HG03442 (cell line): ENCODE measurements around the gene GPHN.

Experiments
- ATAC-seq: cut with Tn5 transposase; IDR thresholded peaks from one replicate; pipeline ENCODE4 v1.9.1; 2021; ENCODE audit warnings: mild to moderate bottlenecking, moderate library complexity; ENCODE audit not compliant: unreplicated experiment

Gene GPHN

GRCh38 chr14:66507722-66508546 lies at the start of gene GPHN:
Gene GPHN, plus strand, starts transcription at chr14:66508147.
- ATAC-seq, result peak; percentile 86

GRCh38 chr14:66459603-66460002 lies 48.3 kb upstream of the GPHN start:
- no peak for ATAC-seq

- ATAC-seq, result no peak
Measured at GRCh38 chr14:66464261-66464660, 43.7 kb upstream of the GPHN start.

- ATAC-seq, result no peak
Measured at GRCh38 chr14:66468778-66469367, 39.1 kb upstream of the GPHN start.

GRCh38 chr14:66471584-66471983 lies 36.4 kb upstream of the GPHN start:
- no peak for ATAC-seq

GRCh38 chr14:66472251-66472650 lies 35.7 kb upstream of the GPHN start:
- ATAC-seq, result no peak

GRCh38 chr14:66473223-66473622 lies 34.7 kb upstream of the GPHN start:
- ATAC-seq, result no peak

GRCh38 chr14:66476964-66477363 lies 31.0 kb upstream of the GPHN start:
- no peak for ATAC-seq

GRCh38 chr14:66477567-66477966 lies 30.4 kb upstream of the GPHN start:
- ATAC-seq, result no peak

- no peak for ATAC-seq
Measured at GRCh38 chr14:66482873-66483272, 25.1 kb upstream of the GPHN start.

GRCh38 chr14:66483322-66483721 lies 24.6 kb upstream of the GPHN start:
- ATAC-seq, result no peak

GRCh38 chr14:66485029-66485428 lies 22.9 kb upstream of the GPHN start:
- ATAC-seq, result no peak

GRCh38 chr14:66485910-66486421 lies 22.0 kb upstream of the GPHN start, which contains the start of gene CCDC196:
Gene CCDC196, plus strand, starts transcription at chr14:66486371. Its CDS starts 132 bp downstream, at chr14:66486503.
- ATAC-seq, result no peak

GRCh38 chr14:66487164-66487563 lies 20.8 kb upstream of the GPHN start:
- ATAC-seq, result no peak

- no peak for ATAC-seq
Measured at GRCh38 chr14:66490143-66491111, 17.5 kb upstream of the GPHN start.

- no peak for ATAC-seq
Measured at GRCh38 chr14:66493750-66494149, 14.2 kb upstream of the GPHN start.

GRCh38 chr14:66495218-66496098 lies 12.5 kb upstream of the GPHN start:
- ATAC-seq, result no peak

GRCh38 chr14:66496188-66496807 lies 11.6 kb upstream of the GPHN start:
- no peak for ATAC-seq

- no peak for ATAC-seq
Measured at GRCh38 chr14:66496911-66497310, 11.0 kb upstream of the GPHN start.

GRCh38 chr14:66498311-66498710 lies 9.6 kb upstream of the GPHN start:
- ATAC-seq, result no peak
